IMR-90 (cell line): ENCODE measurements around the gene CASP7. TPM values are rescaled to one million over a fixed set of nuclear protein-coding genes. Genes with fewer than 3 reads are reported as not detected.

Experiments
- ATAC-seq: fragments of 200-7000 bp; cut with Tn5 transposase; 2 replicates; pipeline ENCODE4 v1.9.1; 2020; ENCODE audit warnings: low read depth, mild to moderate bottlenecking, moderate library complexity
- BruUV-seq: library from RNA; stranded (reverse); fragments of 400-500 nt; replicated peaks from 2 replicates; lab custom pipeline; 2021; lab: Mats Ljungman, UMichigan
- CTCF ChIA-PET: fragments of 300-600 bp; formaldehyde crosslinking; extraction: SDS; loops from one replicate; lab custom pipeline; 2021; ENCODE audit warnings: antibody characterized with exemption; lab: Yijun Ruan, JAX
- POLR2A ChIA-PET: fragments of 300-600 bp; sonication (Branson Sonifier 250); formaldehyde crosslinking; loops from one replicate; lab custom pipeline; 2022; ENCODE audit warnings: antibody characterized with exemption; ENCODE audit not compliant: unreplicated experiment; lab: Charles Lee
- DNase-seq: peaks from one replicate; pipeline ENCODE4 v3.0.0; 2013
- H2AFZ ChIP-seq: replicated peaks from 2 replicates; pipeline ENCODE3; 2013; ENCODE audit warnings: low read length, mild to moderate bottlenecking; ENCODE audit not compliant: poor library complexity
- H2AK5ac ChIP-seq: 2 replicates; pipeline ENCODE4 v1.6.1; 2013; ENCODE audit warnings: low read depth, low read length, inconsistent platforms
- H2AK9ac ChIP-seq: replicated peaks from 2 replicates; pipeline ENCODE3; 2013; ENCODE audit warnings: mild to moderate bottlenecking, low read depth, low read length, moderate library complexity; ENCODE audit not compliant: poor library complexity
- H2BK120ac ChIP-seq: 2 replicates; pipeline ENCODE4 v1.6.1; 2013; ENCODE audit warnings: low read depth, low read length, inconsistent platforms
- H2BK15ac ChIP-seq: 3 replicates; pipeline ENCODE4 v1.6.1; 2013; ENCODE audit warnings: low read depth, low read length, inconsistent platforms
- H2BK20ac ChIP-seq: 2 replicates; pipeline ENCODE4 v1.6.1; 2013; ENCODE audit warnings: low read depth, mild to moderate bottlenecking, inconsistent platforms, low read length, moderate library complexity
- H2BK5ac ChIP-seq: 2 replicates; pipeline ENCODE4 v1.6.1; 2013; ENCODE audit warnings: mild to moderate bottlenecking, low read depth, low read length, inconsistent platforms; ENCODE audit not compliant: poor library complexity, severe bottlenecking
- H3K14ac ChIP-seq: replicated peaks from 2 replicates; pipeline ENCODE4 v1.6.1; 2013; ENCODE audit warnings: low read depth, low read length, inconsistent platforms
- H3K18ac ChIP-seq: 2 replicates; pipeline ENCODE4 v1.6.1; 2013; ENCODE audit warnings: low read depth, low read length, control low read depth
- H3K23ac ChIP-seq: 2 replicates; pipeline ENCODE4 v1.6.1; 2013; ENCODE audit warnings: low read depth, low read length, inconsistent platforms
- H3K27ac ChIP-seq: 2 replicates; pipeline ENCODE4 v1.5.1; 2013; ENCODE audit warnings: mild to moderate bottlenecking, control low read depth, low read length; ENCODE audit not compliant: insufficient read depth
- H3K27me3 ChIP-seq: 2 replicates; pipeline ENCODE4 v1.6.1; 2013; ENCODE audit warnings: low read length; ENCODE audit not compliant: control insufficient read depth, insufficient read depth
- H3K36me3 ChIP-seq: 2 replicates; pipeline ENCODE4 v1.6.1; 2013; ENCODE audit warnings: low read length, mixed read lengths; ENCODE audit not compliant: control insufficient read depth, insufficient read depth
- H3K4ac ChIP-seq: 2 replicates; pipeline ENCODE4 v1.6.1; 2013; ENCODE audit warnings: low read depth, low read length, inconsistent platforms
- H3K4me1 ChIP-seq: 2 replicates; pipeline ENCODE4 v1.6.1; 2013; ENCODE audit warnings: low read length, mixed read lengths; ENCODE audit not compliant: control insufficient read depth, insufficient read depth
- H3K4me2 ChIP-seq: 2 replicates; pipeline ENCODE4 v1.6.1; 2013; ENCODE audit warnings: low read depth, mild to moderate bottlenecking, control low read depth, low read length, moderate library complexity
- H3K4me3 ChIP-seq: 2 replicates; pipeline ENCODE4 v1.5.1; 2013; ENCODE audit warnings: low read depth, mild to moderate bottlenecking, control low read depth, low read length, moderate library complexity; ENCODE audit not compliant: insufficient read depth
- H3K56ac ChIP-seq: 2 replicates; pipeline ENCODE4 v1.6.1; 2013; ENCODE audit warnings: low read length, inconsistent platforms; ENCODE audit not compliant: insufficient read depth; ENCODE audit errors: extremely low read depth
- H3K79me1 ChIP-seq, 2 experiments: 2 replicates each; pipeline ENCODE4 v1.6.1; 2013; ENCODE audit warnings: low read length in 2 of 2, inconsistent platforms in 1 of 2, low read depth in 1 of 2
- H3K9ac ChIP-seq: 2 replicates; pipeline ENCODE4 v1.6.1; 2013; ENCODE audit warnings: low read depth, low read length, control low read depth
- H3K9me1 ChIP-seq: 2 replicates; pipeline ENCODE4 v1.6.1; 2013; ENCODE audit warnings: low read length, inconsistent platforms; ENCODE audit not compliant: insufficient read depth
- H3K9me3 ChIP-seq: 2 replicates; pipeline ENCODE4 v1.6.1; 2013; ENCODE audit warnings: low read length; ENCODE audit not compliant: control insufficient read depth, insufficient read depth
- H4K20me1 ChIP-seq: 2 replicates; pipeline ENCODE4 v1.6.1; 2013; ENCODE audit warnings: low read length, inconsistent platforms; ENCODE audit not compliant: insufficient read depth
- H4K5ac ChIP-seq: 2 replicates; pipeline ENCODE4 v1.6.1; 2013; ENCODE audit warnings: mild to moderate bottlenecking, low read depth, low read length, control low read depth
- H4K8ac ChIP-seq, 2 experiments: 2 replicates each; pipeline ENCODE4 v1.6.1; 2013; ENCODE audit warnings: low read depth in 2 of 2, low read length in 2 of 2, control low read depth in 1 of 2, inconsistent platforms in 1 of 2
- H4K91ac ChIP-seq: 2 replicates; pipeline ENCODE4 v1.6.1; 2013; ENCODE audit warnings: low read depth, low read length, inconsistent platforms; ENCODE audit not compliant: insufficient read depth
- NFE2L2 ChIP-seq: fragments of 150-350 bp; IDR thresholded peaks from 2 replicates; pipeline ENCODE4 v1.6.1; 2016; ENCODE audit warnings: low read depth, mild to moderate bottlenecking, low read length
- POLR2A ChIP-seq: IDR thresholded peaks from 2 replicates; pipeline ENCODE4 v1.6.1; 2012; ENCODE audit warnings: mild to moderate bottlenecking, low read depth, low read length
- RCOR1 ChIP-seq: IDR thresholded peaks from 2 replicates; pipeline ENCODE4 v1.6.1; 2012; ENCODE audit warnings: mild to moderate bottlenecking, low read length, improper control_type of control experiment; ENCODE audit not compliant: insufficient replicate concordance
- SMC3 ChIP-seq: fragments of 150-350 bp; IDR thresholded peaks from 2 replicates; pipeline ENCODE4 v1.6.1; 2016; ENCODE audit warnings: low read depth, mild to moderate bottlenecking, antibody characterized with exemption, low read length, moderate library complexity
- WGBS, 2 experiments: methylation state at CpG; one replicate each; pipeline versions ENCODE4 v1.1.5 to v1.1.7; 2013; ENCODE audit warnings: missing lambda C conversion rate in 2 of 2; ENCODE audit not compliant: insufficient read length in 1 of 2; ENCODE audit errors: extremely low coverage in 2 of 2; 5-methylcytosine and 5-hydroxymethylcytosine counted together
- dilution Hi-C: fragments of 300-500 bp; cut with HindIII; formaldehyde crosslinking; loops from one replicate; pipeline ENCODE4 v1.14.3; 2018; ENCODE audit warnings: low sequenced_read_pairs; ENCODE audit not compliant: unreplicated experiment
- in situ Hi-C: fragments of 300-500 bp; cut with MboI; formaldehyde crosslinking; loops from 3 replicates; pipeline ENCODE4 v1.14.3; 2019; ENCODE audit warnings: low sequenced_read_pairs, inconsistent platforms, mixed read lengths
- intact Hi-C: fragments of 100-400 bp; cut with micrococcal nuclease; formaldehyde crosslinking; loops from 2 replicates; pipeline ENCODE4 v1.10.0; 2022
- polyA plus RNA-seq, 3 experiments: library from polyadenylated mRNA; depleted of rRNA; stranded (reverse); fragments of >200 nt; gene quantifications; 2 replicates each; pipeline ENCODE4 v1.2.3, GENCODE V29; 2012; ENCODE audit warnings: low replicate concordance in 1 of 3
- total RNA-seq: library from RNA; depleted of rRNA; stranded (reverse); fragments of >200 nt; gene quantifications from 2 replicates; pipeline ENCODE4 v1.2.3, GENCODE V29; 2012

Gene CASP7
- total and polyA plus RNA-seq, 2 of the 4 experiments (the other 2 are of a cell fraction): 15.1 to 16.7 TPM

GRCh38 chr10:113708640-113709039 lies 28.9 kb downstream of the CASP7 start:
- POLR2A ChIA-PET: no interaction called here
- no peak overlapping the region for H4K91ac ChIP-seq
- TF ChIP-seq POLR2A: no peak
- TF ChIP-seq SMC3: no peak
- no peak for TF ChIP-seq NFE2L2
- TF ChIP-seq RCOR1: no peak
- H2BK20ac ChIP-seq: no peak overlapping the region
- H3K14ac ChIP-seq: no peak overlapping the region
- H4K5ac ChIP-seq: no peak overlapping the region
- no peak overlapping the region for H3K56ac ChIP-seq
- 100% methylated on average over 1 of the region's 6 CpGs; no CpG with 5 or more reads in 1 of the 2 experiments for WGBS, 2 experiments
- H2BK120ac ChIP-seq: no peak overlapping the region
- no peaks in the 10 kb centered on the region for H3K9me3 ChIP-seq
- H4K8ac ChIP-seq: no peak overlapping the region
- no peak overlapping the region for H3K18ac ChIP-seq
- intact Hi-C loops (loop anchor here (1.0 to 10.0 kb wide), 5 partner anchors 146 to 1416 kb away; partner anchors contain the start of genes CCDC186, DCLRE1A and NHLRC2), in situ Hi-C loops (loop anchor here (5.0 kb wide), 1 partner anchor 394 kb away; no protein-coding TSS in a partner anchor), dilution Hi-C loops (no loop called here)
- no peak overlapping the region for H3K4ac ChIP-seq
- no peak overlapping the region for H3K23ac ChIP-seq
- CTCF ChIA-PET: interaction anchor here (1.1 kb wide), 1 partner anchor 90 kb away, joined by 3 read pairs; no protein-coding TSS in a partner anchor
- H3K27ac ChIP-seq: no peak overlapping the region
- no peak overlapping the region for H2AK5ac ChIP-seq
- H3K79me1 ChIP-seq: peaks cover 8 to 45% of the 10 kb centered on the region in 2 experiments
- no peak overlapping the region for H2BK15ac ChIP-seq
- no TSS peak for BruUV-seq
- H3K27me3 ChIP-seq: no peaks in the 10 kb centered on the region
- H4K20me1 ChIP-seq: peaks cover 22% of the 10 kb centered on the region; the same call in 1 of the 2 replicates
- no peak overlapping the region for H3K9ac ChIP-seq
- H3K36me3 ChIP-seq: peaks cover 3% of the 10 kb centered on the region; the same call in 1 of the 2 replicates
- H2AFZ ChIP-seq: no peak overlapping the region
- no peak overlapping the region for H2AK9ac ChIP-seq
- no peak for DNase-seq
- no peak overlapping the region for H2BK5ac ChIP-seq
- H3K4me2 ChIP-seq: no peak overlapping the region
- H3K9me1 ChIP-seq: peaks cover 4% of the 10 kb centered on the region; the same call in 1 of the 2 replicates
- no peak overlapping the region for H3K4me3 ChIP-seq
- H3K4me1 ChIP-seq: peaks cover 9% of the 10 kb centered on the region
- no peak for ATAC-seq
